GM18519 (cell line): ENCODE data around the gene LASP1.

Source experiments
- ATAC-seq: cut with Tn5 transposase; IDR thresholded peaks from one replicate; pipeline ENCODE4 v1.9.1; 2021; ENCODE audit warnings: mild to moderate bottlenecking, moderate library complexity; ENCODE audit not compliant: unreplicated experiment, low FRiP score

LASP1 gene

GRCh38 chr17:38885728-38886642 lies 16.1 kb downstream of the LASP1 start:
- no peak for ATAC-seq

GRCh38 chr17:38886643-38887010 lies 16.8 kb downstream of the LASP1 start:
- ATAC-seq: no peak

- no peak for ATAC-seq
Measured at GRCh38 chr17:38888842-38889241, 19.0 kb downstream of the LASP1 start.

GRCh38 chr17:38889745-38890409 lies 20.0 kb downstream of the LASP1 start:
- ATAC-seq: no peak

DNA sequence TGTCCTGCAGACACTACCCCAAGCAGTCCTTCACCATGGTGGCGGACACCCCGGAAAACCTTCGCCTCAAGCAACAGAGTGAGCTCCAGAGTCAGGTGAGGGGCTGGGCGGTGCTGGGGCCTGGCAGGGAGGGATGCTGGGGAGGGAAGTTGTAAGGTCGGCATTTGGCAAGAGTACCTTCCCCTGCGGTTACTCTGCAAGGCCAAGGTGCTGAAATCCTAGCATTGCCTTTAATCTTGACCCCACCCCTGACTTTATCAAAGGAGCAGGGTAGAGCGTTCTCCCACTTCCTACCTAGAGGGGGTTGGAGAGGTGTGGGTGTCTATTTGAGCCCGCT lies 20.5 kb downstream of the LASP1 start:
- ATAC-seq: no peak

- ATAC-seq: no peak
Measured at GRCh38 chr17:38891441-38891840, 21.6 kb downstream of the LASP1 start.

DNA sequence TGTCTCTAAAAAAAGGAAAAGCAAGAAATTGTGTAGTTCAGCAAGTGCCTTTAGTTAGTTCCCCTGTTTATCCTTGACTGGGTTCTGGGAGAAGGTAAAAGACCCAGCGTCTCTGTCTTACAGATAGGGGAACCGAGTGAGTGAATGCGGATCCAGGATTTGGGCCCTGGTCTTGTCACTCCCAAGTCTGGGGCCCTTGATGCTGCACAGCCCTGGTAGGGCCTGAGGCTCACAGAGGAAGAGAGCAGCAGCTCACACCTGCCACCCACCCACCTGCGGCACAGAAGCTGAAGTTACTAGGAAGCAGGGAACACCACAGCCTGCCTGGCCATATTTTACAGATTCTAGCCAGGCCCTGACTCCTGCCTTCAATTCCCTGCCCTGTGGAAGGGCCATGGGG lies 22.2 kb downstream of the LASP1 start:
- ATAC-seq: no peak

DNA sequence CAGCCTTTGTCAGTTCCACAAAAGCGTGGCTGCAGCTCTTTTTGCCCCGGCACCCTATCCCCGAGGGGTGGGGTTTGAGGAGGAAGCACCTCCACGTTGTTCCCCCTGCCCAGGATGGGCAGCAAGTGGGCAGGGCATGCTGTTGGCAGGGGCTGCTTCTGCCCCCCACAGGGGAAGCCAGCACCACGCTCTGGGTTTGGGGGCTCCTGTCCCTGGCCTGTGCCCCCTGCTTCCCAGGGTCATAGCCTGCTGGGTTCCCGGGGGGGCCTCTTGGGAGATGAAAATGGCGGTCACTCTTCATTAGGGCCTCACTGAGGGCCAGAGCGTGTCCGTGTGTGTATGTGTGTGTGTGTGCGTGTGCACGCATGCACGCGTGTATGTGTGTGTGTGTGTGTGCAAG lies 22.8 kb downstream of the LASP1 start:
- no peak for ATAC-seq

DNA sequence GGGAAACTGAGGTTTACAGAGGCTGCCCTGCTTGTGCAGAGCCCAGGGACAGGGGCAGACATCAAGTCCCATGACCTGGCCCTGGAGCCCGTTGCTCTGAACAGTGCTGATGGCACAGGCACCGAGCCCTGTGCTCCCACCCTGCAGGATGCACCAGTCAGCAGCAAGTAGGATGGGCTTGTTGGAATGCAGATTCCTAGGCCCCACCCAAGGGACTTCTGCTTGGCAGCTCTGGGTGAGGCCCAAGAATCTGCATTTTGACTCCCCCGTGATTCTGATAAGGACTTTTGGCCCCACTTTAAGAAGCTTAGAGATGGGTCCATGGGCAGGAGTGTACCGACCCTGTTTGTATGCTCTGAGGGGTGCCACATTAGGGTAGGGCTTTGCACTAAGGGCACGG lies 23.3 kb downstream of the LASP1 start:
- ATAC-seq: no peak

DNA sequence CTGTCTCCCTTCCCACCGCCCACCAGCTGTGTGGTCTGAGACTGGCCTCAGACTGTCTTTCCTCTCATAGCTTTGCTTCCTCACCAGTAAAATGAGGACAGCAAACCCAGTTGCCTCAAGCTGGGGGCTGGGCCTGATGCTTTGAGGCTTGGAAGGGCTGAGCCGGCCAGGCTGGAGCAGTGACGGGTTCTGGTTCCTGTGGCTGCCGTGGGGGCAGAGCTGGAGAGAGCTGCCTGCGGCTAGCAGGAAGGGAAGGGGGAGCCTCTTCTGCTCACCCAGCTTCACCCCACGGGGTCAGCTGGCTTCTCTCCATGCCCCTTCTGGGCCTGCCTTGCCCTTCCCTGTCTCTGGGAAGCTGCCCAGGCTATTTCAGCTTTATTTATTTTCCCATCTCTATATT lies 23.7 kb downstream of the LASP1 start:
- ATAC-seq: no peak

GRCh38 chr17:38894276-38894675 lies 24.4 kb downstream of the LASP1 start:
- no peak for ATAC-seq

GRCh38 chr17:38896346-38896954 lies 26.6 kb downstream of the LASP1 start:
- ATAC-seq: no peak

GRCh38 chr17:38897176-38897575 lies 27.3 kb downstream of the LASP1 start:
- no peak for ATAC-seq

GRCh38 chr17:38897671-38898290 lies 27.9 kb downstream of the LASP1 start:
- ATAC-seq: no peak

DNA sequence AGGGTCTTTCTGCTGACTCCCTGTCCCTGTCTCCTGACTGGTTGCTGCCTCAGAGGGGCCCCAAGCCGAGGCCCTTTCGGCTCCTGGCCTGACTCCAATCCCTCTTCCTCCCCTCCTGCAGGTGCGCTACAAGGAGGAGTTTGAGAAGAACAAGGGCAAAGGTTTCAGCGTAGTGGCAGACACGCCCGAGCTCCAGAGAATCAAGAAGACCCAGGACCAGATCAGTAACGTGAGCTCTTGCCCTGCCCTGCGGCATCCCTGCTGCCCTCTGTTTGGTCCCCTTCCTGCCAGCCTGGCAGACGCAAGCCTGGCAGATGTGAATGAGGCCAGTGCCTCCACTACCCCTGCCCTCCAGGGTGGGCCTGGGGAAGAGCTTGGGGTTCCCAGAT lies 28.4 kb downstream of the LASP1 start:
- ATAC-seq: no peak

DNA sequence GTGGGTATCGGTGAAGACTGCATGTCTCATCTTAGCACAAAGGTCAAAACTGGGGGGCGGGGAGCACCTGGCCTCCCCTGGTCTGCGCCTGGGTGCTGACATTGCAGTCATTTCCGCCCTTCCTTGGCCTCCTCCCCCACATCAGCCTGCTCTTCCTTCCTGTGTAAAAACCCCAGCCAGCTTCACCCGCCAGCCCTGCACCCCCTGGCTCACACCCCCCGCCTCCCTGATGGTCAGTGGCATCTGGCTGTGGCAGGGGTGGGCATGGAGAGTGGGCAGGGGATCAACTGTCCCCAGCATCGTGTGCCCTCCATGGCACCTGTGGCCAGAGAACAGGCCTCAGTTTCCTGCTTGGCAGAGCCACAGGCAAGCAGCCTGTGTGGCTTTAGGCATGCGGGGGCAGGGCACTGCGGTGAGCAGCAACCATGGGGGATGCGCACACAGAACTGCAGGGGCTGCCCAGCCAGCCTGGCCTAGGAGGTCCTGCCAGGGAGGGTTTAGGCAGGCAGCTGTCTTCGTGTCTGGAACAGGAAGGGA lies 29.0 kb downstream of the LASP1 start:
- ATAC-seq: no peak

GRCh38 chr17:38899421-38899820 lies 29.6 kb downstream of the LASP1 start:
- no peak for ATAC-seq

GRCh38 chr17:38900978-38901656 lies 31.3 kb downstream of the LASP1 start:
- ATAC-seq: no peak

DNA sequence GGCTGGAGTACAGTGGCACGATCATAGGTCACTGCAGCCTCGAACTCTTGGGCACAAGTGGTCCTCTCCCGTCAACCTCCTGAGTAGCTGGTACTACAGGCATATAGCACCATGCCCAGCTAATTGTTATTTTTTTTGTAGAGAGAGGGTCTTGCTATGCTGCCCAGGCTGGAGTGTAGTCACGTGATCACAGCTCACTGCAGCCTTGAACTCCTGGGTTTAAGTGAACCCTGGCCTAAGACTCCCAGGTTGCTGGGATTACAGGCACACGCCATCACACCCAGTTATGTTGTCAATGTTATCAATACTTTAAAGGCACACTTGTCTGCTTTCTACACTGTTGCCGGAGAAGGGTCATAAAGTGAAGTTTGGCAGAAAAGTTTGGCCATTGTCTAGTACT lies 33.5 kb downstream of the LASP1 start:
- ATAC-seq: no peak

- no peak for ATAC-seq
Measured at GRCh38 chr17:38904892-38905291, 35.0 kb downstream of the LASP1 start.
